ENCODE data around the gene HLA-G.

GRCh38 chr6:29796026-29796425 lies 31.6 kb upstream of the HLA-G start:
- TF ChIP-seq, protein P1, sequence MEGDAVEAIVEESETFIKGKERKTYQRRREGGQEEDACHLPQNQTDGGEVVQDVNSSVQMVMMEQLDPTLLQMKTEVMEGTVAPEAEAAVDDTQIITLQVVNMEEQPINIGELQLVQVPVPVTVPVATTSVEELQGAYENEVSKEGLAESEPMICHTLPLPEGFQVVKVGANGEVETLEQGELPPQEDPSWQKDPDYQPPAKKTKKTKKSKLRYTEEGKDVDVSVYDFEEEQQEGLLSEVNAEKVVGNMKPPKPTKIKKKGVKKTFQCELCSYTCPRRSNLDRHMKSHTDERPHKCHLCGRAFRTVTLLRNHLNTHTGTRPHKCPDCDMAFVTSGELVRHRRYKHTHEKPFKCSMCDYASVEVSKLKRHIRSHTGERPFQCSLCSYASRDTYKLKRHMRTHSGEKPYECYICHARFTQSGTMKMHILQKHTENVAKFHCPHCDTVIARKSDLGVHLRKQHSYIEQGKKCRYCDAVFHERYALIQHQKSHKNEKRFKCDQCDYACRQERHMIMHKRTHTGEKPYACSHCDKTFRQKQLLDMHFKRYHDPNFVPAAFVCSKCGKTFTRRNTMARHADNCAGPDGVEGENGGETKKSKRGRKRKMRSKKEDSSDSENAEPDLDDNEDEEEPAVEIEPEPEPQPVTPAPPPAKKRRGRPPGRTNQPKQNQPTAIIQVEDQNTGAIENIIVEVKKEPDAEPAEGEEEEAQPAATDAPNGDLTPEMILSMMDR (IDR thresholded peaks at IDR 0.05; ENCODE audit: low read depth, low read length) = no peak
- TF ChIP-seq POLR2A (IDR thresholded peaks at IDR 0.05; ENCODE audit: extremely low read depth, insufficient read length) = no peak
- TF ChIP-seq, protein P2, sequence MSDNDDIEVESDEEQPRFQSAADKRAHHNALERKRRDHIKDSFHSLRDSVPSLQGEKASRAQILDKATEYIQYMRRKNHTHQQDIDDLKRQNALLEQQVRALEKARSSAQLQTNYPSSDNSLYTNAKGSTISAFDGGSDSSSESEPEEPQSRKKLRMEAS (IDR thresholded peaks at IDR 0.05; ENCODE audit: low read depth, low read length) = no peak
